Endometrial microvascular endothelial cells (primary cell): ENCODE data around the gene TNIK. TPM values are rescaled to one million over a fixed set of nuclear protein-coding genes. Genes with fewer than 3 reads are reported as not detected.
"Not testable (repeated sequence)": the region's sequence is repeated elsewhere in the genome, so short reads cannot be mapped to it uniquely, and the experiment has no call there.

ENCODE experiments used
- in situ Hi-C: cut with HindIII; loops from 2 replicates; pipeline ENCODE4 v1.10.0; 2017; ENCODE audit warnings: low sequenced_read_pairs, low pct_unique_long_range_greater_than_20kb; ENCODE audit errors: inconsistent ontology term
- total RNA-seq: library from RNA; depleted of rRNA; stranded (reverse); fragments of >200 nt; gene quantifications from one replicate; pipeline ENCODE4 v1.2.3, GENCODE V29; 2015; ENCODE audit errors: inconsistent ontology term

TNIK gene
- total RNA-seq, 1 donor from 2014 or later, result 22.9 TPM

DNA sequence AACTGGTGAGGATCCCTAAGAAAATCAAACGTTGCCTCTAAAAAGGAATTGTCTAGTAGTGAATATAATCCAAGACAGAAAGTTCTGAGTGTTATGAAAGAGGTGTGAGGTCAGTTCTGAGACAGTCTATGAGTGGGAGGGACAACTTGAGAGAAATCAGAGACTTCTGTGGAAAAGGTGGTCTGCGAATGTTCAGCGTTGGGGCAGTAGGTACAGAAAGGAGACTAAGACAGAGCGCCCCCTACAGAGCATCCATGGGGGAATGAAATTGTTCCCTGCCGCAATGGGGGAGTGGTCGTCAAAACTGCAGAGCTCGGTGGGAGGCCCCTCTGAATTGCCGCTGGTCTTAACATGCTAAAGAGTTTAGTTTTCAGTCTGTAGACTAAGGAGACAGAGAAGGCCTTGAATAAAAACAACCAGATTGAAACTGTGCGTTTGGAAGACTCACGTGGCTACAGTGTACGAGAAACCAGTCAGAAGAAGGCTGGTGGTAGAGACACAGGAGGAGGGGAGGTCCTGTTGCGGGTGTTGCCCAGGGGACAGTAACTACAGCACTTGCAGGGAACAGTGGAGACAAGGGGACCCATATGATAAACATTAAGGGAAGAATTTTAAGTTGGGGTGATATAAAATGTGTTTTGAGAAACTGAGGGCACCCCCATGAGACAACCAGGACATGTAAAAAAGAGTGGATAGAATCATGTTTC is 6.9 kb downstream of the TNIK start:
- in situ Hi-C loops, result loop anchor here (10.0 kb wide), 1 partner anchor 269 kb away; no protein-coding TSS in a partner anchor

DNA sequence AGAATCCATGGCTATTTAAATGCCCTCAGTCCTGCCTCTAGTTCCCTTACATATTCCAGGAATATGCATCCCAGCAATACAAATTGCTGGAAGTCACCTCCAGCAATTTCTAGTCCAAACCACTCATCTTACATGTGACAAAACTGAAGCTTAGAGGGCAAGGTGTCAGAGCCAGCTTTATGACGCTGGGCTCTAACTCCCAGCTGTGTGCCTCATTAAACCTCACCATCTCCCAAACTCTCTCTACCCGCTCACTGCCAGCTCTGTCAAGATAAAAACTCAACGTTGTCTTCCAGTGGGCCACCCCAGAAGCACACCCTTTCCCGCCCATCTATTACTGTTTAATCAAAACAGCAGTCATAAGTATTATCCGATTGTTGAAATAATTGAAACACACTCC is 7.9 kb downstream of the TNIK start:
- in situ Hi-C loops, result loop anchor here (10.0 kb wide), 1 partner anchor 268 kb away; no protein-coding TSS in a partner anchor

DNA sequence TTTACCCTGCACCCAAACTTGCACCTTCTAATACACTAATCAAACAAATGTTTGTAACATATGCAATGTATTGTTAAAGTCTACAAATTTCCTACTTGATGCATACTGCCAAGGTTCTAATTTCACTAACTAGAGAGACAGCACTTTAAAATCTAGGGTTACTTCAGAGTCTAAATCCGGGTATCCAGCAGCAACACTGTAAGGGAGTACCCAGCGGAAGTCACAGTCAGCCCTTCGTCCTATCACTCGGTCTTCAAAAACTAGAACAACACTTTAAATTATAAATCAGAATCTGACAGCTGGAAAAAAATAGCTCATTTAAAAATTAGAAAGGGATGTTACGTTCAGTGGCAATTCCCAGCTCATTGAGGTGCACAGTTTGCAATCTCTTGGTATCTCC is 8.3 kb downstream of the TNIK start:
- in situ Hi-C loops, result loop anchor here (10.0 kb wide), 1 partner anchor 267 kb away; no protein-coding TSS in a partner anchor

DNA sequence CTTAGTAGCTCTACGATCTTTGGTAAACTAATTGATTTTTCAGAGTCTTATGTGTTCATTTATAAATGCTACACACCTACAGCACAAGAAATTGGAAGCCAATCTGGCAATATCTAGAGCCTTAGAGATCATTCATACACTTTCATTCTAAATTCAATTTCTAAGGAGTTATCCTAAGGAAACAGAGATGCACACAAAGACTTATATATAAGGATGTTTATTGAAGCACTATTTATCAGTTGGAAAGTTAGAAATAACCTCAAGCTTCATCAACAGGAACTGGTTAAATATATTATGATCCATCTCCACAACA is 12.7 kb downstream of the TNIK start:
- in situ Hi-C loops, result not testable (repeated sequence)

DNA sequence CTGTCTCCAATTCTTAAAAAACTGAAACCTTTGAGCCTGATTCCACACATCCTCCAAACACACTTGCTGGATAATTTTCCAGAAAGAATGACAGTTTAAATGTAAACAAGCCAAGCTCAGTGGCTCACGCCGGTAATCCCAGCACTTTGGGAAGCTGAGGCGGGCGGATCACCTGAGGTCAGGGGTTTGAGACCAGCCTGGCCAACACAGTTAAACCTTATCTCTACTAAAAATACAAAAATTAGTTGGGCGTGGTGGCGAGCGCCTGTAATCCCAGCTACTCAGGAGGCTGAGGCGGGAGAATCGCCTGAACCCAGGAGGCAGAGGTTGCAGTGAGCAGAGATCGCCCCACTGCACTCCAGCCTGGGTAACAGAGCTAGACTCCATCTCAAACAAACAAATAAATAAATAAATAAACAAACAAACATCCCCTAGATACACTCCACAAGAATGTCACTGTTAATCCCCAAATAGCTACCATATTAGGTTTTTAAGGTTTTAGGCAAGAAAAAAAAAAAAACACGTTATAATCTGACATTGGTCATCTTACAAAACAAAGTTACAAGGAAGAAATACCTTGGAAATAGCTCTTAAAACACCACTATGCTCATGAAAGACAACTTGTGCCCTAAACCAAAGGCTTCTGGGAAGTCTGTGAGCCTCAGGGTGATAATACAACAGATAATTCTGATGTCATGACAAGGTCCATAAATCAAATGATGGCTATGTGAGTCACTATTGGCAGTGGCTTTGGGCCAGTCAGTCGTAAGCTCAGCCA is 13.2 kb downstream of the TNIK start:
- in situ Hi-C loops, result no loop called here

DNA sequence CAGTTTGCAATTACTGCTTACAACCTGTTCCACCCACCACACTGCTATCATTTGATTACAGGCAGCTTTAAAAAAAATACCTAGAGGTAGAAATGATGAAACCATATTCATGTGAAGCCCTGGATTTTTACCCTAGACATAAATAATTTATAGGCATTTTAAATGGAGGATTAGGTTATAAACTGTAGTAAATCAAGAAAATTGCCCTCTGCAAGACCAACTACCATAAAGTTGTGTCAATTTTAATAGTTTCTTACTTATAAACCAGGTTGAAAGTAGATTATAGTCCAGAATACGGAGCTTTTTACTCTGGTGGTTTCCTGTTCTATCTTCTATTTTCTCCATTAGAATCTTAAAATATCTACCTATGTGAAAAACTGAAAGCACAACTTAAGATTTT is 13.9 kb downstream of the TNIK start:
- in situ Hi-C loops, result no loop called here

DNA sequence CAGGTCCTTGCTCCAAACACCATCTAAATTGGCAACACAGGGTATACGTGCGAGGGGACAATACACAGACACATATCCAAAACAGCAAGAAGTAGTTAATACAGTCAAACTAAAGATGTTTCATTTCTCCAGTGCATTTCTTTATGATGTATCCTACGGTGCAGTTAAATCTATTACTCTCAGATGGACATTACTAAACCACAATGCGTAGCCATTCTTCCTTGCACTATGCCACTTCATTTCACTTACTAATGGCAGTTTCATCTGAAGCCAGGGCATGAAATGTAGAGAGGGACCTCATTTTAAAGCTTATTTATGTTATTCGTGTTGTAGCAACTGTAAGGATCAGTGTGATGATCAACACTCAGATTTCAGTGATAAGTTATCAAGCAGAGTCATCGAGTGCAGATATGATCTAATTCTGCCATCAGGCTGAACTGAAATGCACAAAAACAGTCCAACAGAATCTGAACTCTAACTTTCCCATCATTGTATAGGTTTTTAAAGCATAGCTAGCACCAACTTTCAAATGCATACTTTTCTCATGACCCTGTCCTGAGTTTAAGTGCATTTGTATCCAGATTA is 14.5 kb downstream of the TNIK start:
- in situ Hi-C loops, result no loop called here

DNA sequence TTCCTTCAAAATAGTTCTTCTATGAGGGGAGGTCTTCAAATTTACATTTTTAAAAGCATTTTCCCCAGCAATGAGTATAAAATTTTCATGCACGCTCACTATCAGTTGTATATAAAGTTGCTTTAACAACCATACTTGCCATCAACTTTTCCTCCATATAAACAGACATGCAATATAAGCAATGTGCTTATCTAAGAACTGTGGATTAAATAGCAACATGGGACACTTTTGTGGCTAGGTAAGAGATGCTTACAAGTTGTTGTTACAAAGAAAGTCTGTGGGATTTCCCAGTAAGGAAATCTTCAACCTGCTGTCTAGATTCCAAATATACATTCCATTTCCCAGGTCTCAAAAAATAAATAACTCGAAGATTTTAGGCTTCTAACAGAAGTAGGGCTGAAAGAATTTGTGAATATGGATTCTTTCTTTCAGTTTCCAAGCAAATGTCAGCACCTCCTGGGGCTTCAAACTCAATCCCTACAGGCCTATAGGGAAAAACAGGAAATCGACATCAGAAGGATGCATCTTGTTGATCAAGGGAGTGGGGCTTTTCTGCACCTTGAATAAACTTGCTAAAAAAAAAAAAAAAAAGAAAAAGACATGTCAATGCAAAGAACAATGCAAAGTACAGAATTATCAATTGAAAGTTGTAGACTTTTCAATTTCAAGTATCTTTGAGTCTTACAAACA is 16.1 kb downstream of the TNIK start:
- in situ Hi-C loops, result no loop called here

DNA sequence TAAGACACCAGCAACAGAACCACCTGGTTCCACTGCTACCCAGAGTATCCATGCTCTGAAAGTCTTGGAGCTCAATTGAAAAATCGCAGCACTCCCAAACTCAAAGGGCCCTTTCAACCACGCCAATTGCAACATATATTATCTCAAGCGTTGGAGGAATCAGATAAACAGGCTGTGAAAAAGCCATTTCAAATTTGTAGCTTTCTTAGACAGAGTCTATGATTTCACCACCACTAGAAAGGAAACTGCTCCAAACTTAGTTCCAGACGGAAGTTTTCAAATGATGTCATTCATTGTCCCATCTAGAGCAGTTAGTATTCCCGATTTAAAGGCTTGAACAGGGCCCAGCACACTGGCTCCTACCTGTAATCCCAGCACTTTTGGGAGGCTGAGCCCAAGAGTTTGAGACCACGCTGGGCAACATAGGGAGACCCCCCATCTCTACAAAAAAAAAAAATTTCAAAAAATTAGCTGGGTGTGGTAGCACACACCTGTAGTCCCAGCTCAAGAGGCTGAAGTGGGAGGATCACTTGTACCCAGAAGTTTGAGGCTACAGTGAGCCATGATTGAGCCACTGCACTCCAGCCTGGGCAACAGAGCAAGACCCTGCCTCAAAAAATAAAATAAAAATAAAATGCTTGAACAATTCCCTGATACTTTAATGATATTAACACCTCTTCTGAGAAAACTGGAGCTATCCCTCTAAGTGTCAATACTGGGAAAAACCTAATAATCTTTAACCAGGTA is 16.8 kb downstream of the TNIK start:
- in situ Hi-C loops, result no loop called here

DNA sequence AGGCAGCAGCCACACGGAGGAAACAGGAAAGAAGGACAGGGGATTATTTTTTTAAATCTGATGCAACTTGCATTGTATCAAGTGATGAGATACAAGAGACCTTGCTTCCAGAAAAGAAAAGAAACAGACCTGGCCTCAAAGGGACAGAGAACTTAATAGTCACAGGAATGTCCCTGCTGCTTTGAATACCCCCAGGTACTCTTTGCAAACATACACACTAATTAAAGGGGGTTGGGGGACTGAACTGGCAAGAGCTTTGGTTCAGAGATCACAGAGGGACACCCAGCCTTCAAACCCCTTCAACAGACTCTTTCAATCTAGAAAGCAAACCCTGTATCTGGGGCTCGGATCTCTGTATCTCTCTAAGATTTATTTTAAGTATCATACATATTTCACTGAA is 18.0 kb downstream of the TNIK start:
- in situ Hi-C loops, result no loop called here

DNA sequence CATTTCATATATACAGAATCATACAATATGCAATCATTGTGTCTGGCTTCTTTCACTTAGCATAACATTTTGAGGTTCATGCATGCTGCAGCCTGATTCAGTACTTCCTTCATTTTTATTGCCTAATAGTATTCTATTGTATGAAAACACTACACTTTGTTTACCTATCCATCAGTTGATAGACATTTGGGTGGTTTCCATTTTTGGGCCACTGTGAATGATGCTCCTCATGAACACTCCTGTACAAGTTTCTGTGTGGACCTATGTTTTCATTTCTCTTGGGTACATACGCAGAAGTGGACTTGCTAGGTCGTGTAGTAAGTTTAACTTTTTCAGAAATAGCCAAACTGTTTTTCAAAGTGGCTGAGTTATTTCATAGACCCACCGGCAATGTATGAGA is 18.8 kb downstream of the TNIK start:
- in situ Hi-C loops, result no loop called here

DNA sequence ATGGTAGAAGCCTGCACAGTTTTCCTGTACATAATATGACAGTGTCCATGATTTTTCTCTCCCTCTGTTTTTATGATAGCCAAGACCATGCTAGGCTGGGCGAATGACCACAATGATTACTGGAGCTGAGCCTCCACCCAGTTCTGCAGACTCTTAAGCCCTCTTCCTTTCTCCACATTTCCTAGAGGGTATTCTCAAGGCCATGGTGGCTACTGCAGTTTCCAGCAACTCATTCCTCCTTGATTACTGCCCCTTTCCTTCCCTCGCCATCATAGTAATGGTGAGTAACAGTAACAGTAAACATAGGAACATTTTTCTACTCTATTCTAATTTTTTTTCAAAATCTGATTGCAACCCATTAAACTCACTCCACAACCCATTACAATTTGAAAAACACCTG is 20.2 kb downstream of the TNIK start:
- in situ Hi-C loops, result no loop called here

DNA sequence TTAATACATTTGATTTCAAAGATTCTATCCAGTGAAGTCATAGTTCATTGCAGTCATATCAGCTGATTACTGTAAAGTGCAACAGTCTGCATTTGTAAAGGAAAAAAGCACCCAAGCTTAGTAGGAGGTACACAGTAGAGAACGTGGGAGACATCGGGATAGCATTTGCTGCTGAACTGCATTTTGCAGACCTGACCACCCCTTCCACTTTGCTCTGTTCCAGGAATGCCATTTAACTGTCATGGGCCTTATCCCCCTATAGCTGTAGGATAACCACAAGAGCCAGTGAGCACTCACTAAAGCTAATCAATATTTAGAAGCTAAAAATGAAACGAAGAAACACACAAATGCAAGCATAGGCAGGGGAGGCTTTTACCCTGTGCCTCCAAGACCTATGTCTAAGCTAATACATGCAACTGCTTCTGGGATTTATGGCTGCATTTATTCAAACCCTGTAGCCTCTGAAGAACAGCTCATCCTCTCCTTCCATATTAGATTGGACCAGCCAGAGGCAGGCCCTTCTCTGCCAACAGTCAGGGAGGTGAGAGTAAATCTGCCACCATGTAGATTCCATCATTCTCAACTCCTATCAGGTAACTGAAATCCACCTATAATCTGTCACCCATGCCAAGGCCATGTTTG is 23.0 kb downstream of the TNIK start:
- in situ Hi-C loops, result no loop called here

DNA sequence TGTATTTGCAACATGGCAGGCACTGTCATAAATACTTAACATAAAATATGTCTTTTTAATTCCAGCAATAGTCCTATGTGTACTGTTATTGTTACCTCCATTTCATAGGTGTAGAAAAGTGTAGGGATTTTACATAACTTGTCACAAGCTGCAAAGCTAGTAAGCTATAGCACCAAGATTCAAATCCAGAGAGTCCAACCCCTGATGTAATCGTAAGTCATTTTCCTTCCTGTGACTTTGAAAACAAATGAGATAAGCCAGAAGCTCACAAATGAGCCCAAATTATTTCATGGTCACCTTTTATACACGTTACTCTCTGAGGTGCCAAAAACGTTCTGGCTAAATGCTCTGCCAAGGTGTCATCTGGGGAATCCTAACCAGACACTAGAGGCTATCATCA is 23.8 kb downstream of the TNIK start:
- in situ Hi-C loops, result no loop called here

DNA sequence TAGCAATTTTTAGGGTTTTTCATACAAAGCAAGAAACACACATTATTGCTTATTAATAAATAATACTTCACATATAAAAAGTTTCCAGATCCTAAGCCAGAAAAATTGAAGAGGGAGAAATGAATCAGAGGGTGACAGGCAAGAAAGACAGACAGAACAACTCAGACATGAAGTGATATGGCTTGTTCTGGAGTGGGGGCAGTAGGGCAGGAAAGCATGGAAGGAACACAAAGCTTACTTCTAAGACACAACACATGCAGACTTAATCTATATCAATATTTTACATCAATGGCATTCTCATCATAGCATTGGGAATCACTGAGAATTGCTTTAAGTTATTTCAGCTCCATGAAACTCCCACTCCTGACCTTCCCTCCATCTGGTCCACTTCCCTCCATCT is 24.4 kb downstream of the TNIK start:
- in situ Hi-C loops, result no loop called here

DNA sequence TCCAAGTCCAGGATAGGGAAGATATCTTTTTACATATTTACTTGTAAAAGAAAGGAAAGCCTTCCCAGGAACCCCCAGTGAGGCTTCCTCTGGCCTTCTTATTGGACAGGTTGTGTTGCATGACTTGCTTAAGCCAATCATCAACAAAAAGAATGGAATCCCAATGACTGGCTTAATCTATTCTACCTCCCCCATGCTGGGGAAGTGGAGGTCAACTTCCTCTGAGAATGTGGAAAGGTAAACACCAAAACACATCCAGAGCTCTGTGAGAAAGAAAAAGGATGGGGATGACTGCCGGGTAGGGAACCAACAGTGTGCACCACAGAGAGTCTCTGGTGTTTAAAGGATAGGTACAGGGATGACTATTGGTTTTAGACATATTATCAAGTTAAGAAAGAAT is 25.1 kb downstream of the TNIK start:
- in situ Hi-C loops, result no loop called here

DNA sequence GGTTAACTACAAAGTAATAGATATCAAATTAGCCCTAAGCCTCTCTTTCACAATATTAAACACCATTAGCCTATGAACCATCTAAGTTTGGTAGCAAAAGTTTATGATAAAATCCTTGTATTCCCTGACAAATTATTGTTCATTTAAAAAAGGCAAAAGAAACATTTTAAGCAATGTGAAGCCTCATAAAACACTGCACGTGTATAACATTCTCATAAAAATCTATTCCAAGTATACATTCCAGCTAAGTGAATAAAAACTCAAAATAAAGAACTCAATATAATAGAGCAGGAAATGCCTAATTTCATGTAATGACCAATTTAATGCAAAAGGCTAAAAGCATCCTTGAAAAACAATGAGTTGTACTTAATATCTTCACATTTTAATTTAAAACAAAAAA is 27.7 kb downstream of the TNIK start:
- in situ Hi-C loops, result no loop called here

DNA sequence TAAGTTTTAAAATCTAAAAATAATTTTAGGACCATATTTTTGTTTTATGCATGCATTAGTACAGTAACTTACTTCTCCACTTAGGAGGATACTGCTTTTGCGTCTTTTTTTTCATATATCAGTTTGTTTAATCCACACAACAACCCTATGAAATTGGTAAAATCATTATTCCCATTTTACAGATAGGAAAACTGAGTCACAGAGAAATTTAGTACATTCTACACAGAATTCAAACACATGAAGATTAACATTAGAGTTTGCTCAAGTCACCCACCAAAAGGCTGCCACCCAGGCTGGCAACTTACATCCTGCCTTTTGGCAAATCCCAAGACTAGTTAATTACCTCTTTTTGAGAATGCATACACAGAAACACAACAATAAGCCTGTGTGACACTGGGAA is 28.7 kb downstream of the TNIK start:
- in situ Hi-C loops, result no loop called here

DNA sequence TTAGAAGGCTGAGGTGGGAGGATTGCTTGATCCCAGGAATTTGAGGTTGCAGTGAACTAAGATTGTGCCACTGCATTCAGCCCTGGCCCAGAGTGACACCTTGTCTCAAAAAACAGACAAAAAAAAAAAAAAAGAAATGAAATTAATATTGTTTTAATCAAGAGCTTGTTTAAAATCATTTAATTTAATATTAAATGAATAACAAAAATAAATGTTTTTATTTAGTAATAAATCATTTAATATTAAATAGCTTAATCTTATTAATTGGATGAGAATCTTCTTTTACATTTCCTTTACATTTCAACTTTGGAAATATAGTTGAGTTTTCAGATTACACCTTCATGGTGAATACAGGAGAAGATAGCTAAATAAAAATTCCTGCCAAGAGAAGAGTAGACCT is 29.7 kb downstream of the TNIK start:
- in situ Hi-C loops, result no loop called here
